GM12878 (cell line): ENCODE data around the gene AP4S1. TPM values are rescaled to one million over a fixed set of nuclear protein-coding genes. Genes with fewer than 3 reads are reported as not detected.

Experiments
- EED ChIP-seq: sonication (generic); IDR thresholded peaks from 2 replicates; pipeline ENCODE4 v1.6.1; 2016; ENCODE audit warnings: antibody characterized with exemption, low read depth
- ESRRA ChIP-seq: IDR thresholded peaks from 2 replicates; pipeline ENCODE4 v1.6.1; 2012; ENCODE audit warnings: mild to moderate bottlenecking, low read length, improper control_type of control experiment
- GATAD2B ChIP-seq: fragments of 450-650 bp; conservative IDR thresholded peaks from 2 replicates; pipeline ENCODE4 v1.6.1; 2017; ENCODE audit warnings: low read depth, mild to moderate bottlenecking, moderate library complexity
- MEF2B ChIP-seq: fragments of 450-650 bp; IDR thresholded peaks from 2 replicates; pipeline ENCODE4 v1.6.1; 2018; ENCODE audit warnings: mild to moderate bottlenecking, moderate library complexity; ENCODE audit not compliant: partially characterized antibody, poor library complexity, severe bottlenecking
- NR2C2 ChIP-seq: IDR thresholded peaks from 2 replicates; pipeline ENCODE4 v1.6.1; 2011; ENCODE audit warnings: borderline replicate concordance, low read depth; ENCODE audit not compliant: control insufficient read depth, insufficient read length
- RAD51 ChIP-seq: fragments of 450-650 bp; IDR thresholded peaks from 2 replicates; pipeline ENCODE4 v1.6.1; 2016; ENCODE audit warnings: moderate library complexity, mild to moderate bottlenecking, inconsistent platforms
- SMAD5 ChIP-seq: IDR thresholded peaks from 2 replicates; pipeline ENCODE4 v1.6.1; 2016; ENCODE audit warnings: antibody characterized with exemption, low read depth
- SP1 ChIP-seq: IDR thresholded peaks from one replicate; pipeline ENCODE4 v1.6.1; 2011; ENCODE audit warnings: low read depth, low read length
- TBL1XR1 ChIP-seq: IDR thresholded peaks from 2 replicates; pipeline ENCODE4 v1.6.1; 2012; ENCODE audit warnings: low read depth, low read length, improper control_type of control experiment
- TCF12 ChIP-seq: IDR thresholded peaks from 2 replicates; pipeline ENCODE4 v1.6.1; 2011; ENCODE audit warnings: low read depth, mild to moderate bottlenecking, low read length
- TCF3 ChIP-seq: IDR thresholded peaks from 2 replicates; pipeline ENCODE4 v1.6.1; 2012; ENCODE audit warnings: low read depth, mild to moderate bottlenecking, low read length, borderline replicate concordance; ENCODE audit not compliant: insufficient read depth
- TCF7 ChIP-seq: IDR thresholded peaks from 2 replicates; pipeline ENCODE4 v1.6.1; 2014; ENCODE audit warnings: antibody characterized with exemption, borderline replicate concordance
- ZNF592 ChIP-seq: fragments of 450-650 bp; IDR thresholded peaks from 2 replicates; pipeline ENCODE4 v1.6.1; 2017; ENCODE audit warnings: mild to moderate bottlenecking, moderate library complexity
- polyA plus RNA-seq, 11 experiments: library from polyadenylated mRNA; depleted of rRNA in 4 of 11; unstranded in 6 of 11; stranded (reverse) in 5 of 11; fragments of >200 nt; fragmentation: Nextera tagmentation in 4 of 11; fragmentation: Illumina TruSeq in 1 of 11; extraction: Ambion mirVana in 4 of 11; extraction: Trizol in 1 of 11; gene quantifications; 1 replicate in 1 of 11; 2 replicates in 10 of 11; pipeline versions ENCODE4 v1.2.1 to v1.2.3, GENCODE V29; 2011 to 2016; ENCODE audit warnings: inconsistent platforms in 2 of 11, missing spikeins in 2 of 11, low read depth in 1 of 11
- total RNA-seq, 4 experiments: library from RNA; depleted of rRNA in 3 of 4; stranded (reverse); fragments of >200 nt in 3 of 4; fragmentation: Illumina TruSeq in 1 of 4; extraction: Trizol in 1 of 4; gene quantifications; 2 replicates each; pipeline versions ENCODE4 v1.2.1 to v1.2.3, GENCODE V29; 2013 to 2021
- TF ChIP-seq, protein P1 (sequence below): IDR thresholded peaks from 2 replicates; pipeline ENCODE4 v1.6.1; 2012; ENCODE audit warnings: improper control_type of control experiment, low read depth, low read length; ENCODE audit not compliant: insufficient replicate concordance
- TF ChIP-seq, protein P2 (sequence below): fragments of 450-650 bp; conservative IDR thresholded peaks from 2 replicates; pipeline ENCODE4 v1.6.1; 2017; ENCODE audit warnings: mild to moderate bottlenecking, moderate library complexity
- TF ChIP-seq, protein P3 (sequence below): IDR thresholded peaks from 2 replicates; pipeline ENCODE4 v1.6.1; 2011; ENCODE audit warnings: low read depth, low read length, improper control_type of control experiment, borderline replicate concordance

The AP4S1 gene
- total and polyA plus RNA-seq, 10 of the 15 experiments (the other 5 are each of a cell fraction or from before 2014, with no cell fraction given) = 3.6 to 9.0 (median 5.7) TPM

- TF ChIP-seq, protein P1, sequence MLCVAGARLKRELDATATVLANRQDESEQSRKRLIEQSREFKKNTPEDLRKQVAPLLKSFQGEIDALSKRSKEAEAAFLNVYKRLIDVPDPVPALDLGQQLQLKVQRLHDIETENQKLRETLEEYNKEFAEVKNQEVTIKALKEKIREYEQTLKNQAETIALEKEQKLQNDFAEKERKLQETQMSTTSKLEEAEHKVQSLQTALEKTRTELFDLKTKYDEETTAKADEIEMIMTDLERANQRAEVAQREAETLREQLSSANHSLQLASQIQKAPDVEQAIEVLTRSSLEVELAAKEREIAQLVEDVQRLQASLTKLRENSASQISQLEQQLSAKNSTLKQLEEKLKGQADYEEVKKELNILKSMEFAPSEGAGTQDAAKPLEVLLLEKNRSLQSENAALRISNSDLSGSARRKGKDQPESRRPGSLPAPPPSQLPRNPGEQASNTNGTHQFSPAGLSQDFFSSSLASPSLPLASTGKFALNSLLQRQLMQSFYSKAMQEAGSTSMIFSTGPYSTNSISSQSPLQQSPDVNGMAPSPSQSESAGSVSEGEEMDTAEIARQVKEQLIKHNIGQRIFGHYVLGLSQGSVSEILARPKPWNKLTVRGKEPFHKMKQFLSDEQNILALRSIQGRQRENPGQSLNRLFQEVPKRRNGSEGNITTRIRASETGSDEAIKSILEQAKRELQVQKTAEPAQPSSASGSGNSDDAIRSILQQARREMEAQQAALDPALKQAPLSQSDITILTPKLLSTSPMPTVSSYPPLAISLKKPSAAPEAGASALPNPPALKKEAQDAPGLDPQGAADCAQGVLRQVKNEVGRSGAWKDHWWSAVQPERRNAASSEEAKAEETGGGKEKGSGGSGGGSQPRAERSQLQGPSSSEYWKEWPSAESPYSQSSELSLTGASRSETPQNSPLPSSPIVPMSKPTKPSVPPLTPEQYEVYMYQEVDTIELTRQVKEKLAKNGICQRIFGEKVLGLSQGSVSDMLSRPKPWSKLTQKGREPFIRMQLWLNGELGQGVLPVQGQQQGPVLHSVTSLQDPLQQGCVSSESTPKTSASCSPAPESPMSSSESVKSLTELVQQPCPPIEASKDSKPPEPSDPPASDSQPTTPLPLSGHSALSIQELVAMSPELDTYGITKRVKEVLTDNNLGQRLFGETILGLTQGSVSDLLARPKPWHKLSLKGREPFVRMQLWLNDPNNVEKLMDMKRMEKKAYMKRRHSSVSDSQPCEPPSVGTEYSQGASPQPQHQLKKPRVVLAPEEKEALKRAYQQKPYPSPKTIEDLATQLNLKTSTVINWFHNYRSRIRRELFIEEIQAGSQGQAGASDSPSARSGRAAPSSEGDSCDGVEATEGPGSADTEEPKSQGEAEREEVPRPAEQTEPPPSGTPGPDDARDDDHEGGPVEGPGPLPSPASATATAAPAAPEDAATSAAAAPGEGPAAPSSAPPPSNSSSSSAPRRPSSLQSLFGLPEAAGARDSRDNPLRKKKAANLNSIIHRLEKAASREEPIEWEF = no peak
- no peak for TF ChIP-seq NR2C2
- TF ChIP-seq TCF12 = peak; percentile 77; the same call in 1 of the 2 replicates
- no peak for TF ChIP-seq ZNF592
- TF ChIP-seq TBL1XR1 = no peak
- TF ChIP-seq RAD51 = no peak
- peak; percentile 68; the same call in 1 of the 2 replicates for TF ChIP-seq SMAD5
- peak; percentile 71; the same call in 1 of the 2 replicates for TF ChIP-seq TCF3
- TF ChIP-seq GATAD2B = peak; percentile 63
- peak; percentile 10 for TF ChIP-seq MEF2B
- no peak for TF ChIP-seq TCF7
- TF ChIP-seq, protein P2, sequence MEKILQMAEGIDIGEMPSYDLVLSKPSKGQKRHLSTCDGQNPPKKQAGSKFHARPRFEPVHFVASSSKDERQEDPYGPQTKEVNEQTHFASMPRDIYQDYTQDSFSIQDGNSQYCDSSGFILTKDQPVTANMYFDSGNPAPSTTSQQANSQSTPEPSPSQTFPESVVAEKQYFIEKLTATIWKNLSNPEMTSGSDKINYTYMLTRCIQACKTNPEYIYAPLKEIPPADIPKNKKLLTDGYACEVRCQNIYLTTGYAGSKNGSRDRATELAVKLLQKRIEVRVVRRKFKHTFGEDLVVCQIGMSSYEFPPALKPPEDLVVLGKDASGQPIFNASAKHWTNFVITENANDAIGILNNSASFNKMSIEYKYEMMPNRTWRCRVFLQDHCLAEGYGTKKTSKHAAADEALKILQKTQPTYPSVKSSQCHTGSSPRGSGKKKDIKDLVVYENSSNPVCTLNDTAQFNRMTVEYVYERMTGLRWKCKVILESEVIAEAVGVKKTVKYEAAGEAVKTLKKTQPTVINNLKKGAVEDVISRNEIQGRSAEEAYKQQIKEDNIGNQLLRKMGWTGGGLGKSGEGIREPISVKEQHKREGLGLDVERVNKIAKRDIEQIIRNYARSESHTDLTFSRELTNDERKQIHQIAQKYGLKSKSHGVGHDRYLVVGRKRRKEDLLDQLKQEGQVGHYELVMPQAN = peak; percentile 54
- peak; percentile 71 for TF ChIP-seq EED
- TF ChIP-seq ESRRA = no peak
- TF ChIP-seq, protein P3, sequence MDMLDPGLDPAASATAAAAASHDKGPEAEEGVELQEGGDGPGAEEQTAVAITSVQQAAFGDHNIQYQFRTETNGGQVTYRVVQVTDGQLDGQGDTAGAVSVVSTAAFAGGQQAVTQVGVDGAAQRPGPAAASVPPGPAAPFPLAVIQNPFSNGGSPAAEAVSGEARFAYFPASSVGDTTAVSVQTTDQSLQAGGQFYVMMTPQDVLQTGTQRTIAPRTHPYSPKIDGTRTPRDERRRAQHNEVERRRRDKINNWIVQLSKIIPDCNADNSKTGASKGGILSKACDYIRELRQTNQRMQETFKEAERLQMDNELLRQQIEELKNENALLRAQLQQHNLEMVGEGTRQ = no peak
- TF ChIP-seq SP1 = no peak
Measured at GRCh38 chr14:31026450-31027235, 1.2 kb downstream of the AP4S1 start (continued).
